K562 (cell line): ENCODE data around the gene TRMT2A. TPM values are rescaled to one million over a fixed set of nuclear protein-coding genes. Genes with fewer than 3 reads are reported as not detected.
A peak's percentile ranks its signal among the peaks of the same experiment; 100 is the strongest.

Experiments
- ATAC-seq: fragments of 200-7000 bp; cut with Tn5 transposase; 3 replicates; pipeline ENCODE4 v1.9.1; 2020; ENCODE audit warnings: moderate library complexity
- BruUV-seq: library from RNA; stranded (reverse); fragments of 400-500 nt; replicated peaks from 2 replicates; lab custom pipeline; 2021; lab: Mats Ljungman, UMichigan
- CTCF ChIA-PET: fragments of 300-600 bp; formaldehyde crosslinking; extraction: SDS; loops from one replicate; lab custom pipeline; 2021; ENCODE audit warnings: low intra/inter-chr PET ratio; lab: Yijun Ruan, JAX
- POLR2A ChIA-PET: fragments of 300-600, 350-650 bp; sonication (Branson Sonifier 250); formaldehyde crosslinking; extraction: SDS; loops from one replicate; lab custom pipeline; 2021; ENCODE audit warnings: antibody characterized with exemption, inconsistent platforms; lab: Yijun Ruan, JAX
- DNase-seq, 4 experiments: peaks; one replicate each; pipeline versions ENCODE4 v3.0.0 to v3.0.0-alpha.2; 2011 to 2018; ENCODE audit warnings: low spot score in 3 of 4, mixed read lengths in 3 of 4; ENCODE audit errors: extremely low read depth in 1 of 4
- FAIRE-seq: peaks from 2 replicates; lab custom pipeline; 2011; peaks lifted over from hg19 to GRCh38; lab: Jason Lieb, UNC
- H2AFZ ChIP-seq: 2 replicates; pipeline ENCODE4 v1.6.0; 2011; ENCODE audit warnings: low read depth, low read length, control low read depth, inconsistent platforms
- H3K27ac ChIP-seq: fragments of 200-600 bp; 3 replicates; pipeline ENCODE4 v1.8.0; 2011; ENCODE audit warnings: low read depth, mild to moderate bottlenecking, control low read depth, inconsistent platforms, low read length, moderate library complexity, mixed read lengths; ENCODE audit errors: extremely low read depth
- H3K27me3 ChIP-seq, 2 experiments: fragments of 300-600 bp in 1 of 2; 2 replicates in 1 of 2; 3 replicates in 1 of 2; pipeline versions ENCODE4 v1.6.0 to v1.8.0; 2011; ENCODE audit warnings: inconsistent platforms in 2 of 2, low read length in 2 of 2, mild to moderate bottlenecking in 1 of 2, mixed read lengths in 1 of 2, moderate library complexity in 1 of 2; ENCODE audit not compliant: control insufficient read depth in 2 of 2, insufficient read depth in 2 of 2
- H3K36me3 ChIP-seq: fragments of 300-600 bp; 3 replicates; pipeline ENCODE4 v1.8.0; 2011; ENCODE audit warnings: mild to moderate bottlenecking, low read length, inconsistent platforms; ENCODE audit not compliant: control insufficient read depth, insufficient read depth
- H3K4me1 ChIP-seq, 2 experiments: fragments of 200-600 bp in 1 of 2; replicated peaks in 1 of 2; 2 replicates in 1 of 2; 3 replicates in 1 of 2; pipeline versions ENCODE4 v1.5.1 to v1.8.0; 2011; ENCODE audit warnings: inconsistent platforms in 2 of 2, low read length in 2 of 2, mild to moderate bottlenecking in 1 of 2, mixed read lengths in 1 of 2, moderate library complexity in 1 of 2; ENCODE audit not compliant: control insufficient read depth in 2 of 2, insufficient read depth in 2 of 2
- H3K4me2 ChIP-seq: 2 replicates; pipeline ENCODE4 v1.6.1; 2011; ENCODE audit warnings: low read length, control low read depth, inconsistent platforms, mixed read lengths; ENCODE audit not compliant: insufficient read depth
- H3K4me3 ChIP-seq: fragments of 200-600 bp; sonication (generic), shearing (Covaris generic); 2 replicates; pipeline ENCODE4 v1.5.1; 2016; ENCODE audit warnings: control low read depth, inconsistent platforms
- H3K79me2 ChIP-seq: fragments of 200-600 bp; 3 replicates; pipeline ENCODE4 v1.8.0; 2011; ENCODE audit warnings: low read length, inconsistent platforms; ENCODE audit not compliant: control insufficient read depth, insufficient read depth
- H3K9ac ChIP-seq, 2 experiments: 2 replicates each; pipeline versions ENCODE4 v1.6.0 to v1.6.1; 2011; ENCODE audit warnings: low read depth in 2 of 2, low read length in 2 of 2, control low read depth in 1 of 2, inconsistent platforms in 1 of 2, mild to moderate bottlenecking in 1 of 2, mixed read lengths in 1 of 2; ENCODE audit not compliant: insufficient read depth in 1 of 2
- H3K9me1 ChIP-seq: one replicate; pipeline ENCODE4 v1.6.0; 2011; ENCODE audit warnings: inconsistent platforms, mild to moderate bottlenecking, low read length, moderate library complexity; ENCODE audit not compliant: control insufficient read depth, insufficient read depth
- H3K9me3 ChIP-seq: replicated peaks from 2 replicates; pipeline ENCODE4 v1.5.1; 2011; ENCODE audit warnings: low read depth, low read length, inconsistent platforms; ENCODE audit not compliant: control insufficient read depth, insufficient read depth
- H4K20me1 ChIP-seq: replicated peaks from 2 replicates; pipeline ENCODE4 v1.6.1; 2011; ENCODE audit warnings: low read length, inconsistent platforms, mixed read lengths; ENCODE audit not compliant: control insufficient read depth, insufficient read depth
- CTBP1 ChIP-seq: fragments of 450-650 bp; IDR thresholded peaks from 2 replicates; pipeline ENCODE4 v1.6.1; 2016; ENCODE audit warnings: borderline replicate concordance
- ETV5 ChIP-seq: sonication (generic); formaldehyde crosslinking; IDR thresholded peaks from 2 replicates; pipeline ENCODE4 v1.4.0; 2020; ENCODE audit warnings: low read depth, mild to moderate bottlenecking, missing genetic modification reagents
- GTF2F1 ChIP-seq: IDR thresholded peaks from 2 replicates; pipeline ENCODE4 v1.6.1; 2011; ENCODE audit warnings: low read depth, low read length, improper control_type of control experiment
- HDAC6 ChIP-seq: IDR thresholded peaks from 2 replicates; pipeline ENCODE4 v1.6.1; 2012; ENCODE audit warnings: low read depth, mild to moderate bottlenecking, control low read depth, inconsistent platforms, low read length, moderate library complexity
- KLF13 ChIP-seq: fragments of 450-650 bp; IDR thresholded peaks from 2 replicates; pipeline ENCODE4 v1.6.1; 2016; ENCODE audit warnings: missing genetic modification characterization, low read depth, mild to moderate bottlenecking, missing compliant biosample characterization, moderate library complexity, borderline replicate concordance
- PHB ChIP-seq: fragments of 250-450 bp; sonication (Bioruptor Pico); IDR thresholded peaks from 2 replicates; pipeline ENCODE4 v1.5.0; 2021
- PML ChIP-seq: IDR thresholded peaks from 2 replicates; pipeline ENCODE4 v1.6.1; 2012; ENCODE audit warnings: low read length, inconsistent platforms
- POLR2B ChIP-seq: fragments of 450-650 bp; IDR thresholded peaks from 2 replicates; pipeline ENCODE4 v1.6.1; 2018; ENCODE audit warnings: low read depth; ENCODE audit not compliant: partially characterized antibody
- RBFOX2 ChIP-seq: fragments of 200-400 bp; formaldehyde crosslinking; IDR thresholded peaks from 2 replicates; pipeline ENCODE4 v1.6.1; 2017; ENCODE audit warnings: low read depth, mild to moderate bottlenecking, low read length, moderate library complexity
- SETDB1 ChIP-seq: IDR thresholded peaks from one replicate; pipeline ENCODE4 v1.6.1; 2012; ENCODE audit warnings: low read length, control low read depth, inconsistent platforms
- STAT5B ChIP-seq: fragments of 250-450 bp; sonication (Bioruptor Pico); IDR thresholded peaks from 2 replicates; pipeline ENCODE4 v1.8.0; 2021; ENCODE audit warnings: mild to moderate bottlenecking, inconsistent platforms
- TBL1XR1 ChIP-seq, 2 experiments: IDR thresholded peaks; 2 replicates each; pipeline ENCODE4 v1.6.1; 2012; ENCODE audit warnings: improper control_type of control experiment in 2 of 2, low read length in 2 of 2, mild to moderate bottlenecking in 1 of 2
- ZBTB17 ChIP-seq: fragments of 450-650 bp; formaldehyde crosslinking; IDR thresholded peaks from 2 replicates; pipeline ENCODE4 v1.4.0; 2020; ENCODE audit warnings: mild to moderate bottlenecking
- ZNF274 ChIP-seq: IDR thresholded peaks from 2 replicates; pipeline ENCODE4 v1.6.1; 2011; ENCODE audit warnings: low read depth, mild to moderate bottlenecking, low read length, moderate library complexity, borderline replicate concordance
- ZNF583 ChIP-seq: fragments of 250-450 bp; sonication (Bioruptor Pico); IDR thresholded peaks from 2 replicates; pipeline ENCODE4 v1.4.0; 2020
- ZNF695 ChIP-seq: fragments of 450-650 bp; formaldehyde crosslinking; IDR thresholded peaks from 2 replicates; pipeline ENCODE4 v1.4.0; 2020; ENCODE audit warnings: mild to moderate bottlenecking, moderate library complexity
- WGBS: fragments of 100-300 bp; shearing (Covaris generic); methylation state at CpG from one replicate; pipeline ENCODE4 v1.1.6; 2016; ENCODE audit warnings: low coverage, mixed read lengths; ENCODE audit not compliant: insufficient coverage; ENCODE audit errors: missing lambda C conversion rate; 5-methylcytosine and 5-hydroxymethylcytosine counted together
- in situ Hi-C: fragments of 300-500 bp; cut with MboI; formaldehyde crosslinking; loops from 4 replicates; pipeline ENCODE4 v1.15.0; 2018; ENCODE audit warnings: inconsistent platforms, mixed read lengths
- intact Hi-C: fragments of 100-400 bp; cut with micrococcal nuclease; formaldehyde crosslinking; loops from 2 replicates; pipeline ENCODE4 v1.14.2; 2022
- polyA plus RNA-seq, 8 experiments: library from polyadenylated mRNA; depleted of rRNA in 4 of 8; stranded (reverse) in 5 of 8; unstranded in 3 of 8; fragments of >200 nt; fragmentation: Nextera tagmentation in 2 of 8; fragmentation: Illumina TruSeq in 1 of 8; extraction: Ambion mirVana in 2 of 8; extraction: Trizol in 1 of 8; gene quantifications; 2 replicates each; pipeline versions ENCODE4 v1.2.1 to v1.2.3, GENCODE V29; 2011 to 2014; ENCODE audit warnings: inconsistent platforms in 1 of 8, missing spikeins in 1 of 8
- total RNA-seq, 7 experiments: library from RNA; depleted of rRNA in 6 of 7; stranded (reverse); fragments of >200 nt in 6 of 7; fragmentation: Illumina TruSeq in 2 of 7; extraction: Trizol in 2 of 7; gene quantifications; 2 replicates each; pipeline versions ENCODE4 v1.2.1 to v1.2.3, GENCODE V29; 2011 to 2021; ENCODE audit warnings: low replicate concordance in 1 of 7
- TF ChIP-seq, protein P1 (sequence below): sonication (generic); formaldehyde crosslinking; IDR thresholded peaks from 2 replicates; pipeline ENCODE4 v1.8.0; 2022; ENCODE audit warnings: mild to moderate bottlenecking, missing genetic modification reagents, borderline replicate concordance

Gene TRMT2A
- total and polyA plus RNA-seq, 9 of the 15 experiments (the other 6 are each of a cell fraction or from before 2014, with no cell fraction given), result 1.6 to 265 (median 140) TPM

- peak; percentile 56; the same call in 1 of the 2 replicates for TF ChIP-seq ZNF583
- 0 out of 2 replicates have a peak, but pooled peaks have one; percentile 27 for TF ChIP-seq PHB (CRISPR knock-in tag)
- TF ChIP-seq ZNF695 (CRISPR knock-in tag), result peak; percentile 58; the same call in 1 of the 2 replicates
- TF ChIP-seq SETDB1, result peak; percentile 31
- no peak for TF ChIP-seq ETV5 (CRISPR knock-in tag)
- 0 out of 2 replicates have a peak, but pooled peaks have one; percentile 27 for TF ChIP-seq GTF2F1
- peak; percentile 78 for TF ChIP-seq ZBTB17 (CRISPR knock-in tag)
- TF ChIP-seq POLR2B, result peak; percentile 46
- TF ChIP-seq CTBP1, result no peak
- TF ChIP-seq, all 486 proteins: peak for 41
These were observed 7.3 kb downstream of the TRMT2A start (continued) for GRCh38 chr22:20109411-20110358.

DNA sequence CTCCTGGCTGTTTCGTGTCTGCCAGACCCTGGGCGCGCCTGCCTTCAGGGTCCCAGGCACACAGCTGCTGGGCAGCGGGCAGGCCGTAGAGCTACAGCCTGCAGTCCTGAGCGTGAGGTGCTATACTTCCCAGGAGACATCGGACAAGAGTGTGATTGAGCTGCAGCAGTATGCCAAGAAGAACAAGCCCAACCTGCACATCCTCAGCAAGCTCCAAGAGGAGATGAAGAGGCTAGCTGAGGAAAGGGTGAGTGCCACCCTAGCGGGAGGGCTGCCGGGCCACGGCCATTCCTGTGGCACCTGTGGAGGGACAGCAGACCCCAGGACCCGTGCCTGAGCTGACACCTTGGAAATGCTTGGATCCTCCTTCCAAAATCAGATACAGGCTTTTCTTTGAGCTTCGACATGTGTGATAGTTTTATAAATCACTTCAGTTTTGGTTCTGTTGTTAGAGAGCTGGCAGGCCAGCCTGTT lies 8.2 kb downstream of the TRMT2A start:
- H3K27ac ChIP-seq, result no peak overlapping the region
- CTCF ChIA-PET, result no interaction called here
- ATAC-seq (no peak), DNase-seq (no peak), FAIRE-seq (no peak)
- TF ChIP-seq RBFOX2, result peak; percentile 49
- TF ChIP-seq PML, result 0 out of 2 replicates have a peak, but pooled peaks have one; percentile 19
- 0 out of 4 replicates have a peak, but pooled peaks of 1 of the 2 experiments have one; percentile 21 for TF ChIP-seq TBL1XR1 (IDR thresholded peaks at IDR 0.05; ENCODE audit: low read length in 2 of 2)
- TF ChIP-seq STAT5B (CRISPR knock-in tag), result no peak
- 0 out of 2 replicates have a peak, but pooled peaks have one; percentile 13 for TF ChIP-seq KLF13 (tag)
- TF ChIP-seq, protein P1, sequence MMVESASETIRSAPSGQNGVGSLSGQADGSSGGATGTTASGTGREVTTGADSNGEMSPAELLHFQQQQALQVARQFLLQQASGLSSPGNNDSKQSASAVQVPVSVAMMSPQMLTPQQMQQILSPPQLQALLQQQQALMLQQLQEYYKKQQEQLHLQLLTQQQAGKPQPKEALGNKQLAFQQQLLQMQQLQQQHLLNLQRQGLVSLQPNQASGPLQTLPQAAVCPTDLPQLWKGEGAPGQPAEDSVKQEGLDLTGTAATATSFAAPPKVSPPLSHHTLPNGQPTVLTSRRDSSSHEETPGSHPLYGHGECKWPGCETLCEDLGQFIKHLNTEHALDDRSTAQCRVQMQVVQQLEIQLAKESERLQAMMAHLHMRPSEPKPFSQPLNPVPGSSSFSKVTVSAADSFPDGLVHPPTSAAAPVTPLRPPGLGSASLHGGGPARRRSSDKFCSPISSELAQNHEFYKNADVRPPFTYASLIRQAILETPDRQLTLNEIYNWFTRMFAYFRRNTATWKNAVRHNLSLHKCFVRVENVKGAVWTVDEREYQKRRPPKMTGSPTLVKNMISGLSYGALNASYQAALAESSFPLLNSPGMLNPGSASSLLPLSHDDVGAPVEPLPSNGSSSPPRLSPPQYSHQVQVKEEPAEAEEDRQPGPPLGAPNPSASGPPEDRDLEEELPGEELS (CRISPR knock-in tag), result no peak
- 0 out of 2 replicates have a peak, but pooled peaks have one; percentile 0 for TF ChIP-seq HDAC6
- TF ChIP-seq ZNF274, result no peak
- H4K20me1 ChIP-seq, result peaks cover 78% of the 10 kb centered on the region
- no peak overlapping the region for H2AFZ ChIP-seq
- no TSS peak for BruUV-seq
- peaks cover 13% of the 10 kb centered on the region for H3K79me2 ChIP-seq
- in situ Hi-C loops, result no loop called here
- H3K9me3 ChIP-seq, result no peaks in the 10 kb centered on the region
- WGBS, result 89% methylated on average over 12 of the region's 12 CpGs
- POLR2A ChIA-PET, result interaction anchor here (0.6 to 20.7 kb wide), 24 partner anchors 9 to 329 kb away, joined by 3 to 513 read pairs (median 3); partner anchors contain the start of genes DGCR6L, RANBP1, TANGO2 and TRMT2A
- H3K27me3 ChIP-seq, result no peaks in the 10 kb centered on the region
- intact Hi-C loops, result no loop called here
- no peak overlapping the region for H3K4me2 ChIP-seq
- H3K9ac ChIP-seq, result peak overlapping the region in 1 of 2 experiments; percentile 48; a peak in 1 of 4 replicates
- peaks cover 5% of the 10 kb centered on the region for H3K9me1 ChIP-seq
- peaks cover 97% of the 10 kb centered on the region for H3K36me3 ChIP-seq
- no peak overlapping the region for H3K4me3 ChIP-seq
- H3K4me1 ChIP-seq, result peaks cover 0 to 64% of the 10 kb centered on the region in 2 experiments; a peak in 3 of 5 replicates
